ENCODE data around the gene TMX1.

DNA sequence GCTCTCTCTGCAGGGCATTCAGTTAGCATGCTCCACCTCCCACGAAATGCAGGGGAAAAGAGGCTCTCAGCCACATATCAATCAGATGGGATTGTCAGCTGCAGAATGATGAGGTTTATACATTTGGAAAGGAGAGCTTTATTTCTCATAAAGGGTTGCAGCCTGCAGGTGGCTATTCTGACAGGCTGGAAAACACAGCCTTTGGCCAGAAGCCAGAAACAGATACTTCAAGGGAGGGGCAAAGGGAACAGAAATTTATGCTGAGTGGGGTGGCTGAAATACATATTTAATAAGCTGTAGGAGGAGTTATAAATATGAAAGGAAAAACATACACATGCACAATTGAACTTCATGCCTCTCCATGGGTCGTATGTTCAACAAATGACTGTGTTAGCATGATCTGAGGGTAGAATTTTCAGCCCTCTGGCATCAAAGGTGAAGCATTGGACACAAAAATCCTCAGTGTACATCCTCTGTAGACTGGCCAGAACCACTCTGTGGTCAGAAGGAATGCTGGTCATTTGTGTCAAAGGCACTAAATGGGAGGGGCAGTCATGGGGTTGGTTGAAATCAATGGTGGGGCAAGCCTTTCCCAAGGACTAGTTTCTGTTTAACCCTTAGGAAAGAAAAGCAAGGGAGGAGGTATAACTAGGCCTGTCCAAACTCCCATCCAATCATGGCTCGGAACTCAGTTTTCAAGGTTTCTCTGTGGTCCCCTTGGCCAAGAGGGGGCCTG lies 62.4 kb downstream of the TMX1 start:
- no peak for TF ChIP-seq CHD2 (IDR thresholded peaks at IDR 0.05; ENCODE audit: borderline replicate concordance, low read depth, low read length)
- no peak for TF ChIP-seq POLR2AphosphoS5 (IDR thresholded peaks at IDR 0.05; ENCODE audit: low read length)
- TF ChIP-seq SREBF1 (IDR thresholded peaks at IDR 0.05; ENCODE audit: low read length) = no peak
- no peak for TF ChIP-seq EZH2 (IDR thresholded peaks at IDR 0.05; ENCODE audit: borderline replicate concordance, control insufficient read depth, low read depth, low read length)
- no peak for TF ChIP-seq POLR2A (IDR thresholded peaks at IDR 0.05; ENCODE audit: low read depth, low read length)
- no peak for TF ChIP-seq HDGF (IDR thresholded peaks at IDR 0.05)
- no peak for TF ChIP-seq FOS (IDR thresholded peaks at IDR 0.05; ENCODE audit: borderline replicate concordance, extremely low read depth, insufficient read length)
